ENCODE measurements around the gene ZFAND3. TPM values are rescaled to one million over a fixed set of nuclear protein-coding genes. Genes with fewer than 3 reads are reported as not detected.
A peak's percentile ranks its signal among the peaks of the same experiment; 100 is the strongest.

ZFAND3 gene
- total RNA-seq, 2 experiments from 2014 or later = 34.4 to 37.0 TPM

- Mint-ChIP-seq H3K27me3 (no peaks in the 10 kb centered on the region), H3K4me3 (no peak overlapping the region), H3K9me3 (no peaks in the 10 kb centered on the region), H3K4me1 (ENCODE audit: low read depth) (peaks cover 54% of the 10 kb centered on the region), H3K27ac (no peak overlapping the region), H3K36me3 (ENCODE audit: low read depth) (peaks cover 25% of the 10 kb centered on the region)
- POLR2A ChIA-PET = no interaction called here
- Histone ChIP-seq H3K27ac (ENCODE audit: low read depth in 1 of 2, low read length in 2 of 2) (no peak overlapping the region), H3K4me1 (ENCODE audit: insufficient read depth, low read length) (no peaks in the 10 kb centered on the region), H3K36me3 (ENCODE audit: insufficient read depth, low read length) (no peaks in the 10 kb centered on the region), H3K9me3 (ENCODE audit: control insufficient read depth in 1 of 2, insufficient read depth in 1 of 2, low read length in 2 of 2) (peaks cover 6 to 11% of the 10 kb centered on the region in 2 experiments), H3K4me3 (ENCODE audit: low read length) (no peak overlapping the region), H3K27me3 (ENCODE audit: control insufficient read depth in 1 of 2, insufficient read depth in 2 of 2, low read length in 2 of 2) (no peaks in the 10 kb centered on the region)
- intact Hi-C loops (cut with DNase I, micrococcal nuclease) = loop anchor here (1.0 to 5.0 kb wide), 2 partner anchors 220 to 221 kb away; no protein-coding TSS in a partner anchor
- TF ChIP-seq CTCF (IDR thresholded peaks at IDR 0.05) = no peak
- ATAC-seq (ENCODE audit: poor library complexity) = no peak
- CTCF ChIA-PET = no interaction called here
- DNase-seq = no peak
These were observed 192.4 kb downstream of the ZFAND3 start for GRCh38 chr6:38011937-38012336.

- Histone ChIP-seq H3K4me1 (ENCODE audit: insufficient read depth, low read length) (no peaks in the 10 kb centered on the region), H3K36me3 (ENCODE audit: insufficient read depth, low read length) (no peaks in the 10 kb centered on the region), H3K27ac (ENCODE audit: low read depth in 1 of 2, low read length in 2 of 2) (no peak overlapping the region), H3K4me3 (ENCODE audit: low read length) (no peak overlapping the region), H3K27me3 (ENCODE audit: control insufficient read depth in 1 of 2, insufficient read depth in 2 of 2, low read length in 2 of 2) (no peaks in the 10 kb centered on the region), H3K9me3 (ENCODE audit: control insufficient read depth in 1 of 2, insufficient read depth in 1 of 2, low read length in 2 of 2) (peaks cover 6 to 11% of the 10 kb centered on the region in 2 experiments)
- ChIA-PET POLR2A (no interaction called here), CTCF (no interaction called here)
- peaks cover 25% of the 10 kb centered on the region for H3K36me3 Mint-ChIP-seq (ENCODE audit: low read depth)
- no peak overlapping the region for H3K4me3 Mint-ChIP-seq
- no peaks in the 10 kb centered on the region for H3K9me3 Mint-ChIP-seq
- peak; percentile 24 for TF ChIP-seq CTCF (IDR thresholded peaks at IDR 0.05)
- H3K27ac Mint-ChIP-seq = no peak overlapping the region
- DNase-seq (peak in 4 of 14 experiments; percentile 8 to 42 (median 24)), ATAC-seq (ENCODE audit: poor library complexity) (no peak)
- H3K27me3 Mint-ChIP-seq = no peaks in the 10 kb centered on the region
- intact Hi-C loops (cut with DNase I, micrococcal nuclease) = loop anchor here (1.0 to 5.0 kb wide), 2 partner anchors 220 to 221 kb away; no protein-coding TSS in a partner anchor
- peaks cover 58% of the 10 kb centered on the region for H3K4me1 Mint-ChIP-seq (ENCODE audit: low read depth)
These were observed 193.0 kb downstream of the ZFAND3 start for GRCh38 chr6:38012573-38012972.

- H3K9me3 ChIP-seq (ENCODE audit: control insufficient read depth in 1 of 2, insufficient read depth in 1 of 2, low read length in 2 of 2) = peaks cover 6 to 7% of the 10 kb centered on the region in 2 experiments
- H3K4me1 ChIP-seq (ENCODE audit: insufficient read depth, low read length) = no peaks in the 10 kb centered on the region
- DNase-seq (no peak), ATAC-seq (ENCODE audit: poor library complexity) (no peak)
- ChIA-PET POLR2A (no interaction called here), CTCF (interaction anchor here (0.6 kb wide), 1 partner anchor 160 kb away, joined by 4 read pairs; no protein-coding TSS in a partner anchor)
- H3K27me3 Mint-ChIP-seq = no peaks in the 10 kb centered on the region
- H3K27me3 ChIP-seq (ENCODE audit: control insufficient read depth in 1 of 2, insufficient read depth in 2 of 2, low read length in 2 of 2) = no peaks in the 10 kb centered on the region
- no peaks in the 10 kb centered on the region for H3K36me3 ChIP-seq (ENCODE audit: insufficient read depth, low read length)
- no peaks in the 10 kb centered on the region for H3K9me3 Mint-ChIP-seq
- peaks cover 60% of the 10 kb centered on the region for H3K4me1 Mint-ChIP-seq (ENCODE audit: low read depth)
- intact Hi-C loops (cut with DNase I, micrococcal nuclease) = no loop called here
- H3K4me3 Mint-ChIP-seq = no peak overlapping the region
- no peak overlapping the region for H3K27ac ChIP-seq (ENCODE audit: low read depth in 1 of 2, low read length in 2 of 2)
- TF ChIP-seq CTCF (IDR thresholded peaks at IDR 0.05) = no peak
- H3K36me3 Mint-ChIP-seq (ENCODE audit: low read depth) = peaks cover 14% of the 10 kb centered on the region
- H3K4me3 ChIP-seq (ENCODE audit: low read length) = no peak overlapping the region
- no peak overlapping the region for H3K27ac Mint-ChIP-seq
These were observed 195.8 kb downstream of the ZFAND3 start for GRCh38 chr6:38015341-38015740.
